Neural crest cell (in vitro differentiated cells): ENCODE data around the gene CASP1. TPM values are rescaled to one million over a fixed set of nuclear protein-coding genes. Genes with fewer than 3 reads are reported as not detected.
"Not testable (repeated sequence)": the region's sequence is repeated elsewhere in the genome, so short reads cannot be mapped to it uniquely, and the experiment has no call there.

Source experiments
- DNase-seq: peaks from one replicate; pipeline ENCODE4 v3.0.0; 2021; ENCODE audit warnings: low read depth, mixed read lengths, low spot score
- H3K27ac Mint-ChIP-seq: one replicate; pipeline ENCODE4 v1.8.0; 2021; ENCODE audit warnings: mild to moderate bottlenecking, mixed read lengths; ENCODE audit not compliant: unreplicated experiment
- H3K27me3 Mint-ChIP-seq: 2 replicates; pipeline ENCODE4 v1.8.0; 2021; ENCODE audit warnings: low read depth, mild to moderate bottlenecking, mixed read lengths
- H3K36me3 Mint-ChIP-seq: 2 replicates; pipeline ENCODE4 v1.8.0; 2021; ENCODE audit warnings: low read depth, mild to moderate bottlenecking, mixed read lengths
- H3K4me1 Mint-ChIP-seq: 2 replicates; pipeline ENCODE4 v1.8.0; 2021; ENCODE audit warnings: mixed read lengths
- H3K4me3 Mint-ChIP-seq: one replicate; pipeline ENCODE4 v1.8.0; 2021; ENCODE audit warnings: mild to moderate bottlenecking, mixed read lengths
- H3K9me3 Mint-ChIP-seq: 2 replicates; pipeline ENCODE4 v1.8.0; 2021; ENCODE audit warnings: mixed read lengths
- CTCF ChIP-seq: fragments of 200-600 bp; sonication (generic); conservative IDR thresholded peaks from 2 replicates; pipeline ENCODE4 v1.5.0; 2021; ENCODE audit warnings: antibody characterized with exemption, mild to moderate bottlenecking
- total RNA-seq: library from RNA; stranded (reverse); gene quantifications from 2 replicates; pipeline ENCODE4 v1.2.1, GENCODE V29; 2021

CASP1 gene
- total RNA-seq, 1 donor from 2014 or later, result not detected

GRCh38 chr11:105073456-105074165, 38.7 kb upstream of the CASP1 start:
- Mint-ChIP-seq H3K27ac (no peak overlapping the region), H3K4me3 (no peak overlapping the region), H3K27me3 (no peaks in the 10 kb centered on the region), H3K4me1 (no peaks in the 10 kb centered on the region), H3K9me3 (no peaks in the 10 kb centered on the region), H3K36me3 (no peaks in the 10 kb centered on the region)
- TF ChIP-seq CTCF, result no peak
- no peak for DNase-seq

DNA sequence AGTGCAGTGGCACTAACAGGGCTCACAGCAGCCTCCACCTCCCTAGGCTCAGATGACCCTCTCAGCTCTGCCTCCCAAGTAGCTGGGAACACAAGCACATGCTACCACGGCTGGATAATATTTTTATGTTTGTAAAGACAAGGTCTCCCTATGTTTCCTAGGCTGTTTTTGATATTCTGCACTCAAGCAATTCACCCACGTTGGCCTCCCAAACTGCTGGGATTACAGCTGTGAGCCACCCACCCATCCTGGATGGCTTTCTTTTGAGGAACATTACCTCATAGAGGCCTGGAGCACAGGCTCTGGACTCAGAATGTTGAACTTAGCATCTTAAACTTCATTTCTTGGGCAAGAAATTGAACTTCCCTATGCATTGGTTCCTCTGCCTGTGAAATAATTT, 37.1 kb upstream of the CASP1 start:
- H3K9me3 Mint-ChIP-seq, H3K4me3 Mint-ChIP-seq, H3K27me3 Mint-ChIP-seq, H3K4me1 Mint-ChIP-seq, H3K27ac Mint-ChIP-seq, H3K36me3 Mint-ChIP-seq, DNase-seq: not testable (repeated sequence)

- DNase-seq, result no peak
- H3K4me3 Mint-ChIP-seq, result no peak overlapping the region
- no peaks in the 10 kb centered on the region for H3K36me3 Mint-ChIP-seq
- H3K27me3 Mint-ChIP-seq, result no peaks in the 10 kb centered on the region
- no peak for TF ChIP-seq CTCF
- no peak overlapping the region for H3K27ac Mint-ChIP-seq
- no peaks in the 10 kb centered on the region for H3K9me3 Mint-ChIP-seq
- H3K4me1 Mint-ChIP-seq, result no peaks in the 10 kb centered on the region
Measured at GRCh38 chr11:105071089-105071732, 36.3 kb upstream of the CASP1 start.

GRCh38 chr11:105070306-105070705, 35.4 kb upstream of the CASP1 start:
- Mint-ChIP-seq H3K27me3 (no peaks in the 10 kb centered on the region), H3K9me3 (no peaks in the 10 kb centered on the region), H3K4me1 (no peaks in the 10 kb centered on the region), H3K4me3 (no peak overlapping the region), H3K36me3 (no peaks in the 10 kb centered on the region), H3K27ac (no peak overlapping the region)
- TF ChIP-seq CTCF, result no peak
- no peak for DNase-seq

GRCh38 chr11:105069749-105070148, 34.8 kb upstream of the CASP1 start:
- not testable (repeated sequence) for H3K4me3 Mint-ChIP-seq, H3K27ac Mint-ChIP-seq, H3K27me3 Mint-ChIP-seq, H3K9me3 Mint-ChIP-seq, H3K36me3 Mint-ChIP-seq, DNase-seq, H3K4me1 Mint-ChIP-seq

GRCh38 chr11:105063245-105063941, 28.4 kb upstream of the CASP1 start:
- H3K4me1 Mint-ChIP-seq, H3K4me3 Mint-ChIP-seq, H3K9me3 Mint-ChIP-seq, H3K27ac Mint-ChIP-seq, H3K36me3 Mint-ChIP-seq, H3K27me3 Mint-ChIP-seq, DNase-seq: not testable (repeated sequence)

DNA sequence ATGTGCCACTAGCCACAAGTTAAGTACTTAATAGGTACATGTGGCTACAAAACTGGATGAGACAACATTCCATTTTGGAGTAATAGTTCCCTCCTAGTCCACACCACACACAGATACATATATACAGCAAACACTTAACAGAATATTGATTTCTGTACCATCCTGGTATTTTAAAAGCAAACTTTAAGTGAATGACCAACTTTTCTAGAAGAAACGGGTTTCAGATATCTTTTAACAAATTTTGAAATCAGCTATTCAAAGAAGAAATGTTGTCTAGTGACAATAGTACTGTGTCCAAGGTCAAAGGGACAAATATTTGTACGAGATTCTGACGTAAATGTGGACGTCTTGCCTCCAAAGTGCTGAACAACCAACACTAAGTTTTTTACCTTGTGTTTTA, 22.5 kb upstream of the CASP1 start:
- no peak overlapping the region for H3K27ac Mint-ChIP-seq
- H3K4me1 Mint-ChIP-seq, result no peaks in the 10 kb centered on the region
- H3K27me3 Mint-ChIP-seq, result no peaks in the 10 kb centered on the region
- H3K9me3 Mint-ChIP-seq, result no peaks in the 10 kb centered on the region
- H3K4me3 Mint-ChIP-seq, result no peak overlapping the region
- H3K36me3 Mint-ChIP-seq, result no peaks in the 10 kb centered on the region
- no peak for DNase-seq
- no peak for TF ChIP-seq CTCF
